ENCODE measurements around the gene PTPRN2.

- no peak for TF ChIP-seq CTCF (conservative IDR thresholded peaks at IDR 0.05 in 1 of 2, IDR thresholded peaks at IDR 0.05 in 1 of 2; ENCODE audit: low read depth in 1 of 2, low read length in 2 of 2)
- no peak for TF ChIP-seq EZH2 (IDR thresholded peaks at IDR 0.05; ENCODE audit: low read length, missing control alignments)
Observed at GRCh38 chr7:158449942-158450341, 137.7 kb downstream of the PTPRN2 start.

Data from fibroblast of lung (primary cell).